Activated CD4-positive, alpha-beta T cell treated with anti-CD3 and anti-CD28 coated beads, Interleukin-2, Interleukin-4, amounts not matched to agents 100 ng/mL and 50 ng/mL, durations not matched to agents 16 hours and 8 hours (primary cell): ENCODE results near the gene NR1I2.
A peak's percentile ranks its signal among the peaks of the same experiment; 100 is the strongest.

Source experiments
- DNase-seq: peaks from one replicate; pipeline ENCODE4 v3.0.0-alpha.2; 2020; ENCODE audit warnings: low spot score

Gene NR1I2

DNA sequence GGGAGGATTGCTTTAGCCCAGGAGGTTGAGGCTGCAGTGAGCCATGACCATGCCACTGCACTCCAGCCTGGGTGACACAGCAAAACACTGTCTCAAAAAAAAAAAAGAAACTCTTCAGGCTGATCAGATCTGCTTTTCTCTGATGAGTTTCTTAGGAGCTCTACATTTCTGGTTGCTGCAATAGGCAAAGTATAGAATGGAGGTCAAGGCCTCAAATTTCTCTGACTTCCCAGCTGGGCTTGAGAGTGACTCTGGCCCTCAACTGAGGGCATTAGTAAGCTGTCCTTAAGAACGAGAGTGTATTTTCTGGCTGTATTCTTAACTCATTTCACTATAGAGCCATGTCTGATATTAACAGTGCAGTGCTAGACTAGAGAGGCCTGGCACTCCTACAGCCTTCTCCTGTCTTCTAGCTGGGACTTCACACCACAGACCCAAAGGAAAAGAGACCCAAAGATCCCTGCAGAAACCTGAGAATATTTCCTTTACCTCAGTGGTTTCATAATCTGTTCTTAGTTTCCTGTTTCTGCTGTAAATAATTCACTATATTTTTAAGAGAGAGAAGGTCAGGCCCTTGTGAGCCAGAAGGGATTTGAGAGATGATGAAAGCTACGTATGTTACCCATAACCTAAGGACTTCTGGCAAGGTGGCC is 2.0 kb upstream of the NR1I2 start:
- no peak for DNase-seq

DNA sequence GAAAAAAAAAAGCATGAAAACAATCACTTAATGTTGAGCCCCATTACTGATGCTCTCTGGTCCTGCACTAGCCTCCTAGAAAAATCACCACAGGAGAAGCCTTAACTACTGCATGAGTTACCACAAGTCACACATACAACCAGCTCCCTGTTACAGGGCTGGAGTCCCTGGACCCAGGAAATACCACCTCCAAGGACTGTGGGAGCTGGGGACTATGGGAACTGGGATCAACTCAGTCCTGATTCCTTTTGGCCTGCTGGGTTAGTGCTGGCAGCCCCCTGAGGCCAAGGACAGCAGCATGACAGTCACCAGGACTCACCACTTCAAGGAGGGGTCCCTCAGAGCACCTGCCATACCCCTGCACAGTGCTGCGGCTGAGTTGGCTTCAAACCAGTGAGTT is 559 bp downstream of the NR1I2 start:
- no peak for DNase-seq

DNA sequence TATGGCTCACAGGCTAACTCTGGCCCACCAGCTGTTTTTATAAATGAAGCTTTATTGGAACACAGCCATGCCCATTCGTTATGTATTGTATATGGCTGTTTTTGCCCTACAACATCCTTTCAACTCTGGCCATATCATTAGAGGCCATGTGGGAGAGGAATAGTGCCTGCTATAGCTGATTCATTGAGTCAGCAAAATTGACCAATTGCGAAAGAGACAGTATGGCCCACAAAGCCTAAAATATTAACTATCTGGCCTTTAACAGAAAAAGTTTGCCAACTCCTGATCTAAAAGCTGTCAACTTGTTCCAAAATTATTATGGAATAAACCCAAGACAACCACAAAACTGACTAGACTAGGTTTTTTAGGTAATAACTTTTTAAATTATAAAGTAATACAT is 1.4 kb downstream of the NR1I2 start:
- no peak for DNase-seq

DNA sequence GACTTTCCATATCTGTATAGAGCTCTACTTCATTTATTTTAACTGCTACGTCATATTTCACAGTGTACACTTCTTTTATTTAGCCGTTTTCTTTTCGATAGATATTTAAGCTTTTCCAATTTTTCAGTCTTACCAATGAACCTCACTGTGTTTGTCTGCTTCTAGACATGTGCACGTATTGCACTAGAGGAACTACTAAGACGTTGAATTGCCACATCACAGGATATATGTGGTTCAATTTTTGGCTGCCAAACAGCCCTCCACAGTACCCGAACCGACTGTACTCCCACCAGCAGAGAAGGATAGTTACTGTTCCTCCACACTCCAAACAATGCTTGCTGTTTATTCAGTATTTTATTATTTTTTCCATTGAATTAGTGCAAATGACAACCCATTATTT is 2.0 kb downstream of the NR1I2 start:
- DNase-seq = no peak

DNA sequence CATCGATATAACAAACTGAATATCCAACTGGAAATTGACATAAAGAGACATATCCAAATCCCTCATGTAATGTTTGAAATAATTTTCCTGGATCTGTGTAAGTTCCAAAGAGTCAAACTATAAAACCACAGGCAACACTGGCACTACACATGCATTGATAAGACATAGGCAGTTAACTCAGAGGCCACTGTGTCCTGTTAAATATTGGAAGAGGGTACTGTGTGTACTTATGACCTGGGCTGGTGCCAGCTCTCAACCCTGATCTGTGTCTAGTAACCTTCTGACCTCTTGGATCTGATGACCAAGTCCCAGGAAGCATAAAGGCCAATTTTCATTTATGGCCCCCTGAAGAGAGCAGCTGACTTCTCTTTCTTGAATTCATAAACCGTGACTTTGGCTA is 4.5 kb downstream of the NR1I2 start:
- DNase-seq = no peak

DNA sequence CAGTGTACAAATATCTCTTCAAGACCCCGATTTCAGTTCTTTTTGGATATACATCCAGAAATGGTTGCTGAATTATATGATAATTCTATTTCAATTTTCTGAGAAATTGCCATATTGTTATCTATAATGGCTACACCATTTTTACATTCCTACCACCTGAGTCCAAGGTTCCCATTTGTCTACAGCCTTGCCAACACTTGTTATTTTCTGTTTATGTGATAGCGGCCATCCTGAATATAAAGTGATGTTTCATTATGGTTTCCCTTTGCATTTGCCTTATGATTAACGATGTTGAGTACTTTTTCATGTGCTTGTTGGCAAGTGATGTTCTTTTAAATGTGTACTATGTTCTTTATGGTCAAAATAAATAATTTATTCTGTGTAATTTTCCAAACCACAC is 8.5 kb downstream of the NR1I2 start:
- no peak for DNase-seq

DNA sequence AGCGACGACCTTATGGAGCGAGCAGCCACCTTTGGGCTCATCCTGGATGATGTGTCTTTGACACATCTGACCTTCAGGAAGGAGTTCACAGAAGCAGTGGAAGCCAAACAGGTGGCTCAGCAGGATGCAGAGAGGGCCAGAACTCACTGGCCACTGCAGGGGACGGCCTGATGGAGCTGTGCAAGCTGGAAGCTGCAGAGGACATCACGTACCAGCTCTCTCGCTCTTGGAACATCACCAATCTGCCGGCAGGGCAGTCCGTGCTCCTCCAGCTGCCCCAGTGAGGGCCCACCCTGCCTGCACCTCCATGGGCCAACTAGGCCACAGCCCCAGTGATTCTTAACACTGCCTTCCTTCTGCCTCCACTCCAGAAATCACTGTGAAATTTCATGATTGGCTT is 10.4 kb downstream of the NR1I2 start:
- no peak for DNase-seq

DNA sequence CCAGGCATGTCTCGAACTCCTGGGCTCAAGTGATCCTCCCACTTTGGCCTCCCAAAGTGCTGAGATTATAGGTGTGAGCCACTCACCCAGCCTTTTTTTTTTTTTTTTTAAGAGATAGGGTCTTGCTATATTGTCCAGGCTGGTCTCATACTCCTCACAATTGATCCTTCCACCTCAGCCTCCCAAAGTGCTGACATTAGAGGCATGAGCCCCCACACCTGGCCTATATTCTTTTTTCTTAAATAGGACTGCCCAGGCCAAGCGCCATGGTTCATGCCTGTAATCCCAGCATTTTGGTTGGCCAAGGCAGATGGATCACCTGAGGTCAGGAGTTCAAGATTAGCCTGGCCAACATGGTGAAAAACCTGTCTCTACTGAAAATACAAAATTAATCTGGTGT is 12.5 kb downstream of the NR1I2 start:
- no peak for DNase-seq

DNA sequence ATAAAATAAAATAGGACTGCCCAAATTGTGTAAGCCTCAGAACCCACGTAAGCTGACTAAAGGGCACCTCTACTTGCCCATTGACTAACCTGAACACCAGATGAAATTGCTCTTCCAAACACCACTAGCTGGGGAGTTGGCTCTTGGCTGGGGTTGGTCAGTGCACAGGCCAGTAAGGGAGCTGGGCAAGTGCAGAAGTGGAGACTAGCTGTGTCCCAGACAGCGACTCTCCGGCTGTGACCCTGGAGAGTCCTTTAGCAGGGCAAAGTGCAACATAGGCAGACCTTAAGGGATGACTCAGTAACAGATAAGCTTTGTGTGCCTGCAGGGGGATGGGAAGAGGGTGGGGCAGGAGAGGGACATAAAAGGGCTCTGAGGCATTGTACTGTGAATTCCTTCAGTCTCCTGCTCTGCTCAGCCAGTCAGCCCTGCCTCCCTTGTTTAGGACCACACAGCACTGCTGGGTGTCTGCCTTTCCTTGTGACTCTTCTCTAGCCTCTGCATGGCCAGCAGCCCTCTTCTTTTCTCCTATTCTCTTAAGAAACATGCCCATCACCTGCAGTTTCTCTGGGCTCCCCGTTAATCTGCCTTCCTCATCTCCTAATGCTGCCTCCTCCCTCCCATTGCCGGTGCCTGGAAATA is 13.2 kb downstream of the NR1I2 start:
- DNase-seq = no peak

DNA sequence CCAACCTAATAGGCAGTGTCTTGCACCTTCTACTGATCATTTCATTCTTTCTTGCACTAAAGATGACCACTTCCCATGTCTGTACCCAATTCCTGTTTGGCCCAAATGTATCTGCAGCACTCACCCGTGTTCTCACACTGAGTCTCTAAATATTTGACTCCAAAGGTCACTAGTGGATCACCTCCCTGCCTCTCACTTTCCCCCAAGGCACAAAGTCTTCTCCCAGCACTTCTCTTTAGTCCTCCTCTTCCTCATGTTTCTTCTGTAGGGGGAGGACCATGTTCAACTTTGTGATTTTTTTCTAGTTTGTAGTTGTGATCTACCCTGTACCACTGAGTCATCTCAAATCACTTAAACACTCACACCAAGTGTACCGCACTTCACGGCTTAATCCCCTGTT is 13.9 kb downstream of the NR1I2 start:
- no peak for DNase-seq

DNA sequence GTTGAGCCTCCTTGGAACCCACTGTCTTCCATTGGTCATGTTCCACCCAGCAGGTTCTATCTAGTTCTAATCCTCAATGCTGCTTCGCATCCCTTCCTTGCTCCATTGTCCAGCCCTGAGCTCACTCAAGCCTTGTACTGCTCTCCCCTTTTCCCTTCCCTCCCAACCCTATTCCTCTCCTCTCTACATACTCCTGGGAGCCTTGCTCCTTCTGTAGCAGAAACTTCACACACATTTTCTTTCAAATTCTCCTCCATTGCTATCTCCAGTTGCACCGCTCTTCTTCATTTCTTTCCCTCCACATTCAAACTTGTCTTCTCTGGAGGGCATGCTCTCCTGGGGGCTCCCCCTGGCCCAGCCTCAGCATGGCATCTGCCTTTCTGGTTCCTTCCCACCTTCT is 14.5 kb downstream of the NR1I2 start:
- no peak for DNase-seq

DNA sequence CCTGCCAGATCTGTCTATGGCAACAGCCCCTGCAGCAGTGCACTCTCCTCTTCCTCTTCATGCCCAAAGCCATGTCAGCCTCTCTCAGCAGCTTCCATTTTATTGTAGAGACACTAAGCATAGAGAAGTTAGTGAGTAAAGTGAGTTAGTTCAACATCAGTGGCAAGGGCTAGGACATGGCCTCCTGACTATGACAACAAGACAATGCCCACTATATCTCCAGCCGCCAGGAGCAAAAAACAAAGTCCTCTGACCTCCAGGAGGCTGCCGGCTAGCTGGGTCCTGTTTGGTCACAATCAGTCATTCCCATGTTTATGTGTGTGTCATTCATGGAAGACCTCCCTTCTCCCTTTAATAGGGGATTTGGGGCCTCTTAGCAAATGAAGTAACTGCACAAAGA is 14.9 kb downstream of the NR1I2 start:
- no peak for DNase-seq

DNA sequence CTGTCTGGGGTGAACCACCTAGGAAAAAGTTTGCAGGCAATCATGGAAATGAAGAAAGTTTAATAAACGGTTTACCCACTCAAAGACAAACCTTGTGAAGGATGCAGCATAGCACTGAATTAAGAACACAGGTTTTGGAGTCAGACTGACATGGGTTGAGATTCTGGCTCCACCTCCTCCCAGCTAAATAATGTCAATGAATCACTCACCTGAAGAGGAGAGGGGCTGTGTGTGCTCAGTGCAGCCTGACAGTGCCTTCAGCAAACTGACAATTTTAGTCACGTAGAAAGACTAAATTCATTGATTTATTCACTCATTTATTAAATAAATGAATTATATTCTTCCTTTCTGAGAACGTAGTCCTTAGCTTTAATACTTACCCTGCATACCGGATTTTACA is 18.9 kb downstream of the NR1I2 start:
- DNase-seq = no peak

DNA sequence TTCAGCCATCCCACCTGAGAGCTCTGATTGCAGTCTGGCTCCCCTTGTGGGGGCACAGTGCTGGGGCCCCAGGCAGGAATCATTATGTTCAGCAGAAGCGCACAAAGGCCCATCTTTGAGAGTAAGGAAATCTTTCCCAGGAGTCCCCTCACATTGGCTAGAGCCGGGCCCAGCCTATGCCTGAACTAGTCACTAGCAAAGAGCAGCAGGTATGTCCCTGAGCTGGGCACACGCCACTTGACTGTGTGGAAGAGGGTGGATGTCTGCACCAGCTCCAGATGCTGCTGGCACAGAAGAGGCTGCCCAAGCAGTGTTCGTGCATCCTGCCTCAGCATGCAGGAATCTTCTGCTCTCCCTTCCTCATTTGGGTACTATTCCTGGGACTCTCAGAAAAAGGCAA is 26.3 kb downstream of the NR1I2 start:
- no peak for DNase-seq

DNA sequence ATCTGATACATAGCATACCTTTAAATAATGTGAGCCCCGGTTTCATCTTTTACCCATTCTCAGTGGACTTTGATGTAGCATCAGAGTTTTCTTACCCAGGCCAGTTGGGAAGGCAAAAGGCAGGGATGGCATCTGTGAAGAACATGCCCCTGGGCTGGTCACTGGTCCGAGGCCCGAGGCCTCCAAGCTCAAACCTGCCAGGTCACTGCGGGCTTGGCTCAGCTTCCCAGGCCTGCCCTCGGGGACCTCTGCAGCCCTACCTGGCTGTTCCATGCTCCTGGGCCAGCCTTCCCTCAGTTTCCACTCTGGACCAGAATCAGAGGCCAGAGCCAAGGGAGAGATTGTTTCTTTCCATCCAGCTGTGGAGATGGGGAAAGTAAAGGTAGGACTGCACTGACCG is 26.9 kb downstream of the NR1I2 start:
- no peak for DNase-seq

DNA sequence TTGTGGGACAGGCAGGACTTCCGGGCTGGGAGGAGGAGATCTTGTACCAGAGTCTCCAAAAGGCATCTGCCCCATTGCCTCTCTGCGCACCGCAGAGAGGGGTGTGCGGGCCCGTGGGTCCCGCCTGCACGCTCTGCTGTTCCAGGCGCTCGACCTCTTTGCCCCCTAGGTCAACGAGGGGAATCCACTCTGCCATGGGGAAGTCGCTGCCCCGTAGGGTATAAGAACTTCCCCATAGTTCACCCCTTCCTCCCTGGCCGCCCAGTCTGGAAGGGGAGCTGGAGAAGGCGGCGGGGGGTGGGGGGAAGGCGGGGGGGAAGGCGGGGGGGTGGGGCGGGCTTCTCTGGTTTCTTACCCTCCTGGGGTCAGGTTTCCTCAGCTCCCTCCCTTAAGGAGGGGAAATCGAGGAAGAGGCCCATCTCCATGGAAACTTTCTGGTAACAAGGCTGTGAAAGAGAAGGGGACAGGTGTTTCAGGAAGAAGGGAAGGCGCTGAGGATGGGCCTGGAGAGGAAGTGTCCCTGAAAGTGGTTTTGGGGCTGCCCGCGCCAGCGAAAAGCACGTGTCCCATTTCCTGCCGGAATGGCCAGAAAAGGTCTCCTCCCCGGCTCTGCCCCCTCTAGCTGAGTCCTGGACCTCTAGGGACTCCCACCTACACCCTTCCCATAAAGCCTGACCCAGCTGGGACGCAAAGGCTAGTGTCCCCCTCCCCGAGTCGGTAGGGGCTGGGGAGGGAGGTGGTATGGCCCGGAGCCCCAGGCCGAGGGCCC is 27.5 kb downstream of the NR1I2 start:
- no peak for DNase-seq

DNA sequence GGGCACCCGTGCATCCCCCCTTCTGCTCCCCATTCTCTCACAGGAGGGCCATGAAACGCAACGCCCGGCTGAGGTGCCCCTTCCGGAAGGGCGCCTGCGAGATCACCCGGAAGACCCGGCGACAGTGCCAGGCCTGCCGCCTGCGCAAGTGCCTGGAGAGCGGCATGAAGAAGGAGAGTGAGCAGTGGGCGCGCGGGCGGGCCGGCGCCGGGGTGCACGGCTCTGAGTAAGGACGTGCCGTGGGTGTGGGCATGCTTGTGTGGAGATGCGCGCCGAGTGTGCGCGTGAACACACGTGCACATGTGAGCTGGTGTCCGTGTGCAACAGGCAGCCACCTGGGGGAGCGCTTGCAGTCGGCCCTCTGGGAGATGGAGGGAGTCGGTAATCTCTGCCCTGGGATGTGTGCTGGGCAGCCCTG is 28.1 kb downstream of the NR1I2 start:
- DNase-seq = peak; percentile 58

DNA sequence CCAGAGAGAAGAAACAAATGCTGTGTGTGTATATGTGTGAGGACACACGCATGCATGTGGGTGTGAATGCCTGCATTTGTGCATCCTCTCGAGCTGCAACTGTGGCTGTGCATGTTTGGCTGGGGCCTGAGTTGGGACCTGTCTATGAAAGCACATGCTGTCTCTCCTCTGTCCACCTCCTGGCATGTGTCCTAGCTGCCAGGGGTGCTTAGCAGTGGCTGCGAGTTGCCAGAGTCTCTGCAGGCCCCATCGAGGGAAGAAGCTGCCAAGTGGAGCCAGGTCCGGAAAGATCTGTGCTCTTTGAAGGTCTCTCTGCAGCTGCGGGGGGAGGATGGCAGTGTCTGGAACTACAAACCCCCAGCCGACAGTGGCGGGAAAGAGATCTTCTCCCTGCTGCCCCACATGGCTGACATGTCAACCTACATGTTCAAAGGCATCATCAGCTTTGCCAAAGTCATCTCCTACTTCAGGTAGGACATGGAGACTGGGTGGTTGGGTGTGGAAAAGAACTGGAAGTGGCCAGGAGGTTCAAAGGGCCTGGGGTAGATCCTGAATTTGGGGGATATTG is 30.7 kb downstream of the NR1I2 start:
- DNase-seq = no peak

DNA sequence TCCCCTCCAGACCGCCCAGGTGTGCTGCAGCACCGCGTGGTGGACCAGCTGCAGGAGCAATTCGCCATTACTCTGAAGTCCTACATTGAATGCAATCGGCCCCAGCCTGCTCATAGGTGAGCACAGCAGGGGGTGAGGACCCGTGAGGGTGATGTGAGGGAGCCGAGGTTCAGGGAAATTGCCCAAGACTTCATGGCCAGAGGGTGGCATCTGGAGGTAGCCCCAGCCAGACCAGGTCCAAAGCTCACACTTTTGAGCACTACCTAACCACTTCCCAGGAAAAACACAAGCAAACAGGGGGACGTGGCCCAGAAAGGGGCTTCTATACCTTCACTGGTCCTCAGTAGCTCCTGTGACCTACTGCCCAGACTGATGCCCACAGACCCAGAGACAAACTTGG is 33.8 kb downstream of the NR1I2 start:
- DNase-seq = no peak

DNA sequence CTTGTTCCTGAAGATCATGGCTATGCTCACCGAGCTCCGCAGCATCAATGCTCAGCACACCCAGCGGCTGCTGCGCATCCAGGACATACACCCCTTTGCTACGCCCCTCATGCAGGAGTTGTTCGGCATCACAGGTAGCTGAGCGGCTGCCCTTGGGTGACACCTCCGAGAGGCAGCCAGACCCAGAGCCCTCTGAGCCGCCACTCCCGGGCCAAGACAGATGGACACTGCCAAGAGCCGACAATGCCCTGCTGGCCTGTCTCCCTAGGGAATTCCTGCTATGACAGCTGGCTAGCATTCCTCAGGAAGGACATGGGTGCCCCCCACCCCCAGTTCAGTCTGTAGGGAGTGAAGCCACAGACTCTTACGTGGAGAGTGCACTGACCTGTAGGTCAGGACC is 35.2 kb downstream of the NR1I2 start:
- no peak for DNase-seq

DNA sequence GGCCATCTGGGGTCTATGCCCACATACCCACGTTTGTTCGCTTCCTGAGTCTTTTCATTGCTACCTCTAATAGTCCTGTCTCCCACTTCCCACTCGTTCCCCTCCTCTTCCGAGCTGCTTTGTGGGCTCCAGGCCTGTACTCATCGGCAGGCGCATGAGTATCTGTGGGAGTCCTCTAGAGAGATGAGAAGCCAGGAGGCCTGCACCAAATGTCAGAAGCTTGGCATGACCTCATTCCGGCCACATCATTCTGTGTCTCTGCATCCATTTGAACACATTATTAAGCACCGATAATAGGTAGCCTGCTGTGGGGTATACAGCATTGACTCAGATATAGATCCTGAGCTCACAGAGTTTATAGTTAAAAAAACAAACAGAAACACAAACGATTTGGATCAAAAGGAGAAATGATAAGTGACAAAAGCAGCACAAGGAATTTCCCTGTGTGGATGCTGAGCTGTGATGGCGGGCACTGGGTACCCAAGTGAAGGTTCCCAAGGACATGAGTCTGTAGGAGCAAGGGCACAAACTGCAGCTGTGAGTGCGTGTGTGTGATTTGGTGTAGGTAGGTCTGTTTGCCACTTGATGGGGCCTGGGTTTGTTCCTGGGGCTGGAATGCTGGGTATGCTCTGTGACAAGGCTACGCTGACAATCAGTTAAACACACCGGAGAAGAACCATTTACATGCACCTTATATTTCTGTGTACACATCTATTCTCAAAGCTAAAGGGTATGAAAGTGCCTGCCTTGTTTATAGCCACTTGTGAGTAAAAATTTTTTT is 35.9 kb downstream of the NR1I2 start:
- no peak for DNase-seq

DNA sequence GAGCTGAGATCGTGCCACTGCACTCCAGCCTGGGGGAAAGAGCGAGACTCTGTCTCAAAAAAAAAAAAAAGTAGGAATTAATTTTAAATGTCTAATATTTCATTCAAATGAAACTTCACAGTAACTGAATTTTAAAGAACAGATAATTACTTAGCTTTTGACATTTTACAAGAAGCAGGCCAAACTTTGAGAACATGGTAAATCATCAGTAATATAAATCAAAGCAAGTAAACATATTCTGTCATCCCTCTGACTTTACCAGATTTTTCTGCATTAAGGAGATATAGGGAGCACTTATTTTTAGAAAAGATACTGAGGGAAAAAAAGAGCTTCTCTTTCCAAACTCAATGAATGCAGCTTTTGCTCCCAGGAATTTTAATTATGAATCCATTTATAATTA is 37.0 kb downstream of the NR1I2 start:
- no peak for DNase-seq
